22Rv1 (cell line): ENCODE measurements around the gene PTPRR.
A peak's percentile ranks its signal among the peaks of the same experiment; 100 is the strongest.

Source experiments
- H3K27ac ChIP-seq: fragments of 450-650 bp; 2 replicates; pipeline ENCODE4 v1.5.1; 2017
- CTCF ChIP-seq: fragments of 450-650 bp; IDR thresholded peaks from 2 replicates; pipeline ENCODE4 v1.5.1; 2017; ENCODE audit warnings: mild to moderate bottlenecking
- ZFX ChIP-seq: fragments of 450-650 bp; IDR thresholded peaks from 2 replicates; pipeline ENCODE4 v1.6.1; 2017; ENCODE audit warnings: antibody characterized with exemption, borderline replicate concordance

The PTPRR gene

GRCh38 chr12:70698345-70698744, 222.2 kb downstream of the PTPRR start:
- TF ChIP-seq CTCF (no peak), ZFX (no peak)
- peak overlapping the region; percentile 59 for H3K27ac ChIP-seq

GRCh38 chr12:70695361-70696023, 225.0 kb downstream of the PTPRR start:
- H3K27ac ChIP-seq, result peak overlapping the region; percentile 48
- TF ChIP-seq ZFX, result no peak
- no peak for TF ChIP-seq CTCF

GRCh38 chr12:70692681-70693288, 227.8 kb downstream of the PTPRR start:
- peak; percentile 81 for TF ChIP-seq CTCF
- TF ChIP-seq ZFX, result no peak
- no peak overlapping the region for H3K27ac ChIP-seq

- TF ChIP-seq ZFX (no peak), CTCF (no peak)
- no peak overlapping the region for H3K27ac ChIP-seq
These were observed 229.4 kb downstream of the PTPRR start for GRCh38 chr12:70691018-70691672.

GRCh38 chr12:70686907-70687306, 233.6 kb downstream of the PTPRR start:
- no peak for TF ChIP-seq CTCF
- TF ChIP-seq ZFX, result no peak
- H3K27ac ChIP-seq, result no peak overlapping the region

GRCh38 chr12:70686299-70686698, 234.2 kb downstream of the PTPRR start:
- H3K27ac ChIP-seq, result no peak overlapping the region
- TF ChIP-seq ZFX, result no peak
- no peak for TF ChIP-seq CTCF

- H3K27ac ChIP-seq, result no peak overlapping the region
These were observed 236.6 kb downstream of the PTPRR start for GRCh38 chr12:70683976-70684375.

More at GRCh38 chr12:70683976-70684375, 236.6 kb downstream of the PTPRR start:
- TF ChIP-seq CTCF (no peak), ZFX (no peak)
